T-helper 1 cell treated with Interleukin-12 subunit alpha and Interleukin-12 subunit beta and Interleukin-4 antibody, amounts not matched to agents 30 ng/mL and 1 ng/mL, for 36 hours (primary cell): ENCODE measurements around the gene NFKBIZ. TPM values are rescaled to one million over a fixed set of nuclear protein-coding genes. Genes with fewer than 3 reads are reported as not detected.

Source experiments
- intact Hi-C: fragments of 100-400 bp; cut with micrococcal nuclease; formaldehyde crosslinking; loops from one replicate; pipeline ENCODE4 v1.15.1; 2024
- total RNA-seq: library from RNA; stranded (reverse); gene quantifications from 2 replicates; pipeline ENCODE4 v1.2.3, GENCODE V29; 2022

The NFKBIZ gene
- total RNA-seq, 1 donor from 2014 or later, result 149 TPM

DNA sequence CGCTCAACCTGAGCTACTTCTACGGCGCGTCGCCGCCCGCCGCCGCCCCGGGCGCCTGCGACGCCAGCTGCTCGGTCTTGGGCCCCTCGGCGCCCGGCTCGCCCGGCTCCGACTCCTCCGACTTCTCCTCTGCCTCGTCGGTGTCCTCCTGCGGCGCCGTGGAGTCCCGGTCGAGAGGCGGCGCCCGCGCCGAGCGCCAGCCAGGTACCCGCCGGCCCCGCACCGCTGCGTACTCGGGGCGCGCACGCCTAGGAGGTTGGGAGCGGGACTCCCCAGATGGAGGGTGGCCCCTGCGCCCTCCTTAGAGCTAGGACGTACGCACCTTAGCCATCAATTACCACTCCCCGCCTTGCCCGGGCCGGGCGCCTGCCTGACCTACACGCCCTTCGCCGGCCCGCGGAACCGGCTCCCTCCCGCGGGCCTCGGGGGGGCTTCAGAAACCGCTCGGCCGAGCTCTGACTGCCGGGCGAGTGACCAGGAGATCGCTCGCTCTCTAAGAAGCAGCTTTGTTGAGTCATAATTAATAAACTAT lies 466 bp downstream of the NFKBIZ start:
- intact Hi-C loops, result loop anchor here (1.0 to 10.0 kb wide), 9 partner anchors 22 to 1445 kb away; partner anchors contain the start of genes LNP1, RPL24 and TOMM70

DNA sequence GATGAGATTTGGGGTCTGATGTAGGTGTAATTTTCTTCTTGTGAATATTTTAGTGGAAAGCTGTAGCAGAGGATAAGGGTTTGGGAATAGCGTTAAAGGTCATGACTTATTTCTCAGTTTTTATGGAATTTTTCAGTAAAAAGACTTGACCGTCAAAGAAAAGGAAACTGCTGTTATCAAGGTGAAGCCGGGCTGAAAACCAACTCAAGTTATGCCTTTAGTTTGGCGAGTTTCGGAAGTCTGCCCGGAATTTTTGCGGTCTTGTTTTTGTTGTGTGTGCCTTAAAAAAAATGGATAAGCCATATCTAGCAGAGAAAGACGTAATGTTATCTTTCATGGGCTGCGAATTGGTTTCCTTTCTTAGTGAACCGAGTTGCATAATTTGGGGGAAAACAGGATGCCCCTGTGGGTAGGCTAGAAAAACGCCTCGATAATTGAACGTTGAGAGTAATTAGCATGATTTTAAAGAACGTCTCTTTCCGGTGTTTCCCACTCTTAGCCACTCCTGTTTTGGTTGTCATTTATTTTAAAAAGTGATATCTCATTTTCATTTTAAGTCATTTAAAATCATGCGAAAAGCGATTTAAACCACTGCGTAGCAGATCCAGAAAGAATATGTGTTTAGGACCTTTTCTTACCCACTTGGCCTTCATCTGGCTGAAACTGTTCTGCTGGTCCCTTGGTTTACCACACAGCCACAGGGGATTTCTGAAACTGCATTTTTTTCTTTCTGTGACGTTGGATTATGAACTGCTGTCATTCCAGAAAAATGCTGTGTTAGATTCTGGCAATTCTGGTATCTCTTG lies 1.1 kb downstream of the NFKBIZ start:
- intact Hi-C loops, result loop anchor here (1.0 to 10.0 kb wide), 17 partner anchors 11 to 1446 kb away; partner anchors contain the start of genes CEP97, LNP1, NXPE3 and RPL24

DNA sequence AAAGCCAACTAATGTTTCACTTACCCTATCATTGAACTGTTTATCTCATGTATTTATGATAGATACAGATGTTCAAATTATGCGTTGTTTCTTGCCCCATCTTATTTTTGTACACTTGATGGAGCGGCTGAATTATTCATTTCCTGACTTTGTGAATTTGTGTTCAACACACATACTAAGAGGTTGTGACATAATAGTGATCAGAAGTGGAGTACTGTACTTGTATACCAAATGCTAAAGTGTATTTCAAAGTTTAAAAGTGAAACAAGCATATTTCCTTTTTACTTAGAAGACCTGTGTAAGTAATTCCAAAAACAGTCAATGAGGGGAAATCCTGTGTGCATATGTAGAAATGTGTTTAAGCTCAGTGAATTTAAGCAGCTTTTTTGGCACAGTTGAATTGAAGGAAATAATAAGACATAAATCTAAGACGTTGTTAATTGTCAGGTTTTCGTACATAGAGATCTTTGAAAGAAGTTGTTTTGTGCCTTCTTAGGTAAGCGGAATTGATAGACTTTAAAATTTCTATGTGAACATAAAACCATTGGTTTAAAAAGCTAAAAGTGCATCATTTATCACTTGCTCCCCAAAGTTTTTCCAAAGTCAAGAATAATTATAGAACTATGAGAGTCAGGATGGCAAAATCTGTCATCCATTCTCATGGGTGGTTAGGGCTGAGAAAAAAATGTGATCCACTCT lies 1.9 kb downstream of the NFKBIZ start:
- intact Hi-C loops, result loop anchor here (1.0 to 10.0 kb wide), 11 partner anchors 10 to 1446 kb away; partner anchors contain the start of genes CEP97, LNP1, NXPE3 and TOMM70

DNA sequence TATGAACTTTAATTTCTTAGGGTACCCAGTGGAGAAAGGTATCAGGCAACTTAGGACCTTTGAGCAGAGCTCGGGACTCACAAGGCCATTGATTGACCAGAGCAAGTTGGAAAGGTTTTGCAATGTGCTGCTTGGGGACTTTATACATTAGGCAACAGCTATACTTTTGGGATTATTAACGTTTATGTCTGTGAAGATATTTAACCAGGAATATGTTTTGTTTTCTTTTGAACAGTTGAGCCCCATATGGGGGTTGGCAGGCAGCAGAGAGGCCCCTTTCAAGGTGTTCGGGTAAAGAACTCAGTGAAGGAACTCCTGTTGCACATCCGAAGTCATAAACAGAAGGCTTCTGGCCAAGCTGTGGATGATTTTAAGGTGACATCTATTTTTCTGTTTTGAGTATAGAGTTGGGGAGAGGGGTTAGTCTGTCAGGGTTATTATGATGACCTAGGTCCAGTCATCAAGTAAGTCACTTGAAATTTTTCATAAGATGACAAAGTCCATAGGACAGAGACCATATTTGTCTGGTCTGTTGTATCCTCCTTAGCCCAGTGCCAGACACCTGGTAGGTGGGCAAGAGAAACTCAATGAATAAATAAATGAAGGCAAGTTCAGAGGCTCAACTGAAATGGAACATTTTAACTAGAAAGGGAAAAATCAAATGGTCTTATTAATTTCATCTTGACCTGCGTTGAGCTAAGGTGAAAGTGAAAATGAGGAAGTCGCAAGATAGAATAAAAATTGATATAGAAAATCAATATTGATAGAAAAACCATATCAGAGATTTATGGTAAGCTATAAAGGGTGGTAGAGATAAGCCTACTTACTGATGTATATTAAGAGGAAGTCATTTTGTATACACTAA lies 2.8 kb downstream of the NFKBIZ start:
- intact Hi-C loops, result loop anchor here (1.0 to 10.0 kb wide), 11 partner anchors 9 to 1447 kb away; partner anchors contain the start of genes CEP97, LNP1, NXPE3 and TOMM70

DNA sequence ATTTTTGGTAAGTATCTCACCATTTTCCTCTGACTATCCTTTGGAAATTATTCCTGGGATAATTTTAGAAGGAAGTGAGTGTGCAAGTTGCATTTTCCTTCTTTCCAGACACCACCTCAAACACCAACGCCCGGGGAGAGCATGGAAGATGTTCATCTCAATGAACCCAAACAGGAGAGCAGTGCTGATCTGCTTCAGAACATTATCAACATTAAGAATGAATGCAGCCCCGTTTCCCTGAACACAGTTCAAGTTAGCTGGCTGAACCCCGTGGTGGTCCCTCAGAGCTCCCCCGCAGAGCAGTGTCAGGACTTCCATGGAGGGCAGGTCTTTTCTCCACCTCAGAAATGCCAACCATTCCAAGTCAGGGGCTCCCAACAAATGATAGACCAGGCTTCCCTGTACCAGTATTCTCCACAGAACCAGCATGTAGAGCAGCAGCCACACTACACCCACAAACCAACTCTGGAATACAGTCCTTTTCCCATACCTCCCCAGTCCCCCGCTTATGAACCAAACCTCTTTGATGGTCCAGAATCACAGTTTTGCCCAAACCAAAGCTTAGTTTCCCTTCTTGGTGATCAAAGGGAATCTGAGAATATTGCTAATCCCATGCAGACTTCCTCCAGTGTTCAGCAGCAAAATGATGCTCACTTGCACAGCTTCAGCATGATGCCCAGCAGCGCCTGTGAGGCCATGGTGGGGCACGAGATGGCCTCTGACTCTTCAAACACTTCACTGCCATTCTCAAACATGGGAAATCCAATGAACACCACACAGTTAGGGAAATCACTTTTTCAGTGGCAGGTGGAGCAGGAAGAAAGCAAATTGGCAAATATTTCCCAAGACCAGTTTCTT lies 3.9 kb downstream of the NFKBIZ start:
- intact Hi-C loops, result loop anchor here (10.0 kb wide), 1 partner anchor 1448 kb away; the partner anchor contains the start of genes LNP1 and TOMM70

DNA sequence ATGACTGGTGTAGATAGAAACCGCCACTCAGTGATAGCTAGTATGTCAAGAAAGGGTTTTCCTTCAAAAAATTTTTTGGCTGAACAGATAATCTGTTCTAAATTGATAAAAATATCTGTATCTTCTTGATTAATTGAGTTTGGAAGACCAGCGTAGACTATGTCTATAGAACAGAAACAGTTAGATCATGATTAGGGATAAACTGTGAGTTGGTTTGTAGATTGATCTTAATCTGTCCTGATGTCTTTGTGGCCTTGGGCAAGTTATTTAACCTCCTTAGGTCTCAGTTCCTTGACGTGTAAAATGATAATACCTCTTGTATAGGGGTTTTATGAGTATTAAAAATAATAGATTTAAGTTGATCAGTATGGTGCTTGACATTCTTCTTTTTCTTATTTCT lies 4.7 kb downstream of the NFKBIZ start:
- intact Hi-C loops, result loop anchor here (10.0 kb wide), 1 partner anchor 1449 kb away; the partner anchor contains the start of genes LNP1 and TOMM70

DNA sequence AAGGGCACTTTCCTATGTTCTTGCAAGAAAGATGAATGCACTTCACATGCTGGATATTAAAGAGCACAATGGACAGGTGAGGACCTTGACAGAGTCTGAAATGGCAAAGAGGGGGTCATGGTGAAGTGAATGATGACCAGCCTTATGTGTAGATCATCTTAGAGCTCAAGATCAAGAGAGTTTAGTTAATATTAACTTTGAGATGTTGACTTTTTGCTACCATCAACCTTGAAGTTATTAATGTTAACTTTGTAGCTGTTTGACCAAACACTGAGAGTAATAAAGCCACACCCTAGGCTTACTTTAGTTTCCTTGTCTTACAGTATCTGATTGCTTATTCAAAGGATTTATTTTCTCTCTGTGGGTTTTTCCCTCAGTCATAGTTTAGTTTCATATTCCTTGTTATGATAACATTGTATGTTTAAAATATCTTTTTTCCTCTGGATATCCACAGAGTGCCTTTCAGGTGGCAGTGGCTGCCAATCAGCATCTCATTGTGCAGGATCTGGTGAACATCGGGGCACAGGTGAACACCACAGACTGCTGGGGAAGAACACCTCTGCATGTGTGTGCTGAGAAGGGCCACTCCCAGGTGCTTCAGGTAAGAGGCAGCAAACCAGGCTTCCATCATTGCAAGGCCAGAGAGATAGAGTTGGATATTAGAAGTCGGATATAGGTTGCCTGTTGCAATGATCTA lies 5.4 kb downstream of the NFKBIZ start:
- intact Hi-C loops, result loop anchor here (10.0 kb wide), 1 partner anchor 1450 kb away; the partner anchor contains the start of genes LNP1 and TOMM70

DNA sequence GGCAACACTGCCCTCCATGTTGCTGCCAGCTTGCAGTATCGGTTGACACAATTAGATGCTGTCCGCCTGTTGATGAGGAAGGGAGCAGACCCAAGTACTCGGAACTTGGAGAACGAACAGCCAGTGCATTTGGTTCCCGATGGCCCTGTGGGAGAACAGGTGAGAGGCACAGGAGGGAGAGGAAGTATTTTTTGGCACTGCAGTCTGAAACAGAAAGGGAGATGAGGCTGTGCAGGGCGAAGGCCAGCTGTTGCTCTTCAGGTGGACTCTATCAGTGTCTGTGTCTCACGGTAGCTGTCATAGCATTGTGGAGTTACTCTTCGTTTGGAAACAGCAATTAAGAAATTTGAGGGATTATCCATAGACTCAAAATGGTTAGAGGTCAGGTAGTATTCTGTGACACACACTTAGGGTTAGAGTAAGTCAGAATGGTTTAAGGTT lies 8.0 kb downstream of the NFKBIZ start:
- intact Hi-C loops, result loop anchor here (10.0 kb wide), 1 partner anchor 1453 kb away; the partner anchor contains the start of genes LNP1 and TOMM70

DNA sequence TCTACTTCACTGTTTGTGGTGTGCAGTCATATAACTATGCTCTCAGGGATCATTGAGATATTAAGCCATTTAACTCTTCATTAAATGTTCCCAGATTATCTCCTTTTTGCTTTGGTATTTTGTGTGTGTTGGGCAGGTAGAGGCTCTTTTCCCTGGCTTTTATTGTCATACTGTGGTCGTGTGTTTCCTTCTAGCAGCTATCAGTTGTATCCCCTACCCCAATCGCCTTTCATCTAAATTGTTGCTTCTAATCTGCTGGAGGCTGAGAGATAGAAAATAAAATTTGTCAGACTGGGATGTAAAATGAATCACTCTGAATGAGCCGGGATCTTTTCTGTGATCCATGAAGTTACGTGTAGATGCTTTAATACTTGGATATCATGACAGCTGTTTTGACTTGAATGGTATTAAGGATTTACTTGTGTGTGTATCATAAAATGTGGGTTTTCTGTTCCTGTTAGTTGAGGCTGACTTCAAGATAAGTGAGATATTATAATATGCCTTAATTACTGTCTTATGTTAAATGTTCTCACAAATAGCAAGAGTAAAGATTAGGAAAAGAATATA lies 9.2 kb downstream of the NFKBIZ start:
- intact Hi-C loops, result loop anchor here (10.0 kb wide), 1 partner anchor 1454 kb away; the partner anchor contains the start of genes LNP1 and TOMM70

DNA sequence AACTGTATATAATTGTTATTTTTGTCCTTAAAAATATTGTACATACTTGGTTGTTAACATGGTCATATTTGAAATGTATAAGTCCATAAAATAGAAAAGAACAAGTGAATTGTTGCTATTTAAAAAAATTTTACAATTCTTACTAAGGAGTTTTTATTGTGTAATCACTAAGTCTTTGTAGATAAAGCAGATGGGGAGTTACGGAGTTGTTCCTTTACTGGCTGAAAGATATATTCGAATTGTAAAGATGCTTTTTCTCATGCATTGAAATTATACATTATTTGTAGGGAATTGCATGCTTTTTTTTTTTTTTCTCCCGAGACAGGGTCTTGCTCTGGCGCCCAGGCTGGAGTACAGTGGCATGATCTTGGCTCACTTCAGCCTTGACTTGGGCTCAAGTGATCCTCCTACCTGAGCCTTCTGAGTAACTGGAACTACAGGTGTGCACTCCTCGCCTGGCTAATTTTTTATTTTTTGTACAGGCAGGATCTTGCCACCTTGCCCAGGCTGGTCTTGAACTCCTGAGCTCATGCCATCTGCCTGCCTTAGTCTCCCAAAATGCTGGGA lies 10.7 kb downstream of the NFKBIZ start:
- intact Hi-C loops, result loop anchor here (2.0 to 10.0 kb wide), 3 partner anchors 33 to 1455 kb away; partner anchors contain the start of genes LNP1 and TOMM70

DNA sequence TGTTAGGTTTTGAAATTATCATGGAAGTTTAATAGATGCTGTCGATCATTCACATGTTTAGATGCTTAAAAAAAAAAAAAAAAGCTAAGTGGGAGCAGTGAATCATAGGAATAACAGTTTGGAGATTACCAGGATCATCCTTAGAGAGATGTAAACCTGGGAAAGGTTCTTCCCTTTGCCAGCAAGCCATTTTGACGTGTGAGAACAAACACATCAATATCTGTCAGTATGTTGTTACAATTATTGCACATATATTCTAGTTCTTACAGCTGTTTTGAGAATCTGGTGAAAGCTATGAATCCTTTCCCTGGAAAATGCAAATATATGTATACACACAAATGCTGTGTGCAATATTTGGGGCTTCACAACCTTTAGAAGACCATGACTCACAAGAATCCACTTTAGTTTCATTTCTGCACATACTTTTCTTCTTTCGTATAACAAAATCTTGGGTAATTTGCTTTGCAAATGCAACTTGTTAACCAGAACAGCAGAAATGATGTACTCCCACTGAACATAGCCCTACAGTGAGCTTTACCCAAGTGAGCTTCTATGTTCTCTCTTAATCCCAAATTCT lies 12.0 kb downstream of the NFKBIZ start:
- intact Hi-C loops, result loop anchor here (1.0 to 5.0 kb wide), 3 partner anchors 10 to 76 kb away; no protein-coding TSS in a partner anchor

DNA sequence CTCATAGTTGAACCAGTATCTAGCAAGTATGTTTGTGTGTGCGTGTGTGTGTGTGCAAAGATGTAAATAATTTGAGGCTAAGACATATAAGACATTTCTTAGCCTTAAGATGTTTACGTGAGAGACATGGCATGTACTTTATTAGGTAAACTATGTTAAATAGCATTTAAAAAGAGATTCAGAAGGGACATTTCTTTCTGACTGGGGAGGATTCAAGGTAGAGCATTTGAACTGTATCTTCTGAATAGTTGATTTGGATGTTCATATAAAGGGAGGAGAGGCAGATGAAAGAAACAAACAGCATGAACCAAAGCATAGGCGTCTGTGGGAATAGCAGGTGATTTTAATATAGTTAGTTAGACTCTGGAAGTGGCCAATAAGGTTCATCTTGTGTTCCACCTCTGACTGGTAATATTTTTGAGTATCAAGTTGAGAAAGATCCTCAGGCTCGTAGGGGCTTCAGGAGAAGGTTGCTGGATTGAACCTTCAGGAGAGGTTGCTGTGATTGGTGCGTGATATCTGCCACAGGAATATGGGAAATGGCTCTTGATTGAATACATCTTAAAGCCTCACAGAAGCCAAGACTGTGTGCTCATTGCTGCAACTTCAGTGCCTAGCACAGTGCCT lies 12.6 kb downstream of the NFKBIZ start:
- intact Hi-C loops, result loop anchor here (1.0 to 5.0 kb wide), 3 partner anchors 11 to 75 kb away; no protein-coding TSS in a partner anchor

DNA sequence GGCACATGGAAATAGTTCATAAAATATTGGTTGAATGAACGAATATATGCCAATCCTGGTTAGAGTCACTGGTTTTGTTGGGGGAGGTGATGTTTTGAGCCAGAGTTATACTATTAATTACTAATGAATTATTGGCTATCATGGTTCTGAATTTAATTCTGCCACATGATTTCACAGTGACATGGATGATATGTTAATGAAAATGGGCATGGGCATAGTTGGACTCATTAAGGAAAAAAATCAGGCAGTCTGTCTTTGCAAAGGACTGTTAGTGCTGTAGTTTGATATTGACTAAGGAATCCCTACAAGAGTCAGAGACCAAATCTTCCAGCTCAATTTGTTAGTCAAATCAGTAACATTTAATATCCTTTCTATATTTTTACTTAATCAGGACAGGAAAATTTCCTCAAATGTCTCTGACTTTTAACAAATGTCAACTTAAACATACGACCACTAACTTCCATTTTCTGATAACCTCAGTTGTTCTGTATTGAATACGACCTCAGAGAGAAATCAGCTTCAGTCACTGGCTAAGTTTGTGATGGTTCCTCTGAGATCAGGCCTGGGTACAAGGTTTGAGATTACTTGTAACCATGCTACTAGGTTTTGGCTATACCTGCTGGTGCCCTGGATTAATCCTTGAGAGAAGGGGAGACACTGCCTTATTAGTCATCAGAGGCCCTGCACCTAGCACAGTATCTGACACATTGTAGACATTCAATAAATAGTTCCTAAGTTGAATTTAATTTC lies 13.3 kb downstream of the NFKBIZ start:
- intact Hi-C loops, result loop anchor here (5.0 kb wide), 1 partner anchor 35 kb away; no protein-coding TSS in a partner anchor

DNA sequence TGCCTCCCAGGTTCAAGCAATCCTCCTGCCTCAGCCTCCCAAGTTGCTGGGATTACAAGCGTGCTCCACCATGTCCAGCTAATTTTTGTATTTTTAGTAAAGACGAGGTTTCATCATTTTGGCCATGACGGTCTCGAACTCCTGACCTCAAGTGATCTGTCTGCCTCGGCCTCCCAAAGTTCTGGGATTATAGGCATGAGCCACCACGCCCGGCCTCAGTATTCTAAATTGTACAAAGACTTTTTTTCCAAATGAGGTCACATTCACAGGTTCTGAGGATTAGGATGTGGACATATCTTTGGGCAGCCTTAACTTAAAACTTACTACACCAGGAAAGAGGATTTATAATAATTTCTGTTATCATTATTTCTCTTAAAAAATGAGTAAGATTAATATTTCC lies 15.6 kb downstream of the NFKBIZ start:
- intact Hi-C loops, result loop anchor here (5.0 kb wide), 2 partner anchors 38 to 122 kb away; no protein-coding TSS in a partner anchor

DNA sequence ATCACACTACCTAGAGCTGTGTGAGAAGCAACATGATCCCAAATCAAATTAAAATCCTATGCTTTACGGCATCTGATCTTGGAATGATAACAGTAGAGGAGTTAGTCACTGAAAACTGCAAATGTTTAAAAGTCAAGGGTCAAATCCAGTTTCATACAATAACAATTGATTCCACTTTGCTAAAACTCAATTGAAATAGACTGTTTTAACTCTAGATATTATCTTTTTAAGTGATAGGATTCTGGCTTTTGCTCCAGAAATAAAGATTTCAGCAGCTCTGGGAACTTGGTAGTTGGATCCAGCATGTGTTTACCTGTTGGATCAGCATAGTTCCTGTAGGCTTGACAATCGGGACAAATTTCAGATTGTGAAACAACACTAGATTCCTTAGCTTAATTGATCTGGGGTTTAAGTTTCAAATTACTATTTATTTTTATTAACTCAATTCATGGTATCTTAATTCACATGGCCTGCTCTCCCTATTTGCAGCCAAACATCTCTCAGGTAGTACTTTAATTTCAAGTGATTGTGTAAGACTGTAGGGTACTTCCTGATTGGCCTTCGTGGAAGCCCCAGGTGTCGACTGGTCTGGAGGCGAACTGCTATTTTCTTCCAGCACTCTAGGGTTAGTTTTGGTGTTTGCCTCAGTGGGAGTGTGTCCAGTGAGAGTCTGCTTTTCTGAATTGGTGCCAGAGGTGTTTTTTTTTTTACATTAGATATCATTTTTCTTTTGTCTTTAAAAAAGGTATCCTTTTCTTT lies 16.6 kb downstream of the NFKBIZ start:
- intact Hi-C loops, result loop anchor here (5.0 kb wide), 1 partner anchor 121 kb away; no protein-coding TSS in a partner anchor
